ENCODE results near the gene OMA1. TPM values are rescaled to one million over a fixed set of nuclear protein-coding genes. Genes with fewer than 3 reads are reported as not detected.

The OMA1 gene
- total RNA-seq, 4 donors from 2014 or later = 50.6 to 67.6 (median 58.5) TPM

- Histone ChIP-seq H3K27ac (no peak overlapping the region), H3K4me3 (replicated peaks in 1 of 3) (no peak overlapping the region), H3K4me1 (peaks cover 0 to 3% of the 10 kb centered on the region in 2 donors), H3K9me3 (no peaks in the 10 kb centered on the region), H3K27me3 (no peaks in the 10 kb centered on the region), H3K36me3 (peaks cover 0 to 4% of the 10 kb centered on the region in 2 donors)
- intact Hi-C loops (cut with DNase I) = no loop called here
- 98% methylated on average over 1 of the region's 1 CpG for WGBS, 2 donors
- no peak for TF ChIP-seq POLR2A (IDR thresholded peaks at IDR 0.05)
- TF ChIP-seq CTCF (IDR thresholded peaks at IDR 0.05) = no peak
- no peak for DNase-seq
Observed at GRCh38 chr1:58529284-58529683, 17.2 kb downstream of the OMA1 start.

GRCh38 chr1:58528518-58528917 is 18.0 kb downstream of the OMA1 start:
- intact Hi-C loops (cut with DNase I) = no loop called here
- DNase-seq = no peak

GRCh38 chr1:58524353-58524945 is 22.1 kb downstream of the OMA1 start:
- peaks cover 0 to 3% of the 10 kb centered on the region in 2 donors for H3K4me1 ChIP-seq

More at GRCh38 chr1:58528518-58528917, 18.0 kb downstream of the OMA1 start:
- Histone ChIP-seq H3K27me3 (no peaks in the 10 kb centered on the region), H3K27ac (no peak overlapping the region), H3K4me1 (peaks cover 0 to 3% of the 10 kb centered on the region in 2 donors), H3K4me3 (replicated peaks in 1 of 3) (no peak overlapping the region), H3K9me3 (no peaks in the 10 kb centered on the region), H3K36me3 (peaks cover 0 to 4% of the 10 kb centered on the region in 2 donors)
- no peak for TF ChIP-seq CTCF (IDR thresholded peaks at IDR 0.05)
- no peak for TF ChIP-seq POLR2A (IDR thresholded peaks at IDR 0.05)
- 87 to 90% methylated on average over 3 of the region's 3 CpGs for WGBS, 2 donors

GRCh38 chr1:58515794-58516401 is 30.6 kb downstream of the OMA1 start:
- H3K4me1 ChIP-seq = no peaks in the 10 kb centered on the region
- WGBS, 2 donors = 43 to 45% methylated on average over 2 of the region's 2 CpGs
- H3K27ac ChIP-seq = no peak overlapping the region
- H3K36me3 ChIP-seq = no peaks in the 10 kb centered on the region
- H3K9me3 ChIP-seq = no peaks in the 10 kb centered on the region
- DNase-seq = peak; percentile 34 to 42
- no peak overlapping the region for H3K4me3 ChIP-seq (replicated peaks in 1 of 3)
- TF ChIP-seq POLR2A (IDR thresholded peaks at IDR 0.05) (no peak), CTCF (IDR thresholded peaks at IDR 0.05) (peak; percentile 36 to 83 (median 68))
- no peaks in the 10 kb centered on the region for H3K27me3 ChIP-seq
- intact Hi-C loops (cut with DNase I) = no loop called here

More at GRCh38 chr1:58524353-58524945, 22.1 kb downstream of the OMA1 start:
- Histone ChIP-seq H3K9me3 (no peaks in the 10 kb centered on the region), H3K27ac (no peak overlapping the region), H3K27me3 (no peaks in the 10 kb centered on the region), H3K4me3 (replicated peaks in 1 of 3) (no peak overlapping the region), H3K36me3 (peaks cover 0 to 4% of the 10 kb centered on the region in 2 donors)
- TF ChIP-seq CTCF (IDR thresholded peaks at IDR 0.05) = no peak
- TF ChIP-seq POLR2A (IDR thresholded peaks at IDR 0.05) = no peak
- no peak for DNase-seq
- WGBS, 2 donors = 72 to 77% methylated on average over 3 of the region's 3 CpGs
- intact Hi-C loops (cut with DNase I) = no loop called here

GRCh38 chr1:58513956-58514355 is 32.6 kb downstream of the OMA1 start:
- no peak overlapping the region for H3K27ac ChIP-seq
- H3K9me3 ChIP-seq = no peaks in the 10 kb centered on the region
- TF ChIP-seq POLR2A (IDR thresholded peaks at IDR 0.05) = no peak
- TF ChIP-seq CTCF (IDR thresholded peaks at IDR 0.05) = no peak
- H3K36me3 ChIP-seq = no peaks in the 10 kb centered on the region
- intact Hi-C loops (cut with DNase I) = loop anchor here (5.0 kb wide), 2 partner anchors 33 to 138 kb away; partner anchors contain the start of gene OMA1
- H3K27me3 ChIP-seq = no peaks in the 10 kb centered on the region
- H3K4me1 ChIP-seq = no peaks in the 10 kb centered on the region
- H3K4me3 ChIP-seq (replicated peaks in 1 of 3) = no peak overlapping the region
- no peak for DNase-seq

All from thyroid gland (tissue), 4 donors.